ENCODE measurements around the gene NTHL1. TPM values are rescaled to one million over a fixed set of nuclear protein-coding genes. Genes with fewer than 3 reads are reported as not detected.
A peak's percentile ranks its signal among the peaks of the same experiment; 100 is the strongest.

Gene NTHL1
- total and polyA plus RNA-seq, 9 of the 15 experiments (the other 6 are each of a cell fraction or from before 2014, with no cell fraction given), result 1.1 to 58.8 (median 17.6) TPM

DNA sequence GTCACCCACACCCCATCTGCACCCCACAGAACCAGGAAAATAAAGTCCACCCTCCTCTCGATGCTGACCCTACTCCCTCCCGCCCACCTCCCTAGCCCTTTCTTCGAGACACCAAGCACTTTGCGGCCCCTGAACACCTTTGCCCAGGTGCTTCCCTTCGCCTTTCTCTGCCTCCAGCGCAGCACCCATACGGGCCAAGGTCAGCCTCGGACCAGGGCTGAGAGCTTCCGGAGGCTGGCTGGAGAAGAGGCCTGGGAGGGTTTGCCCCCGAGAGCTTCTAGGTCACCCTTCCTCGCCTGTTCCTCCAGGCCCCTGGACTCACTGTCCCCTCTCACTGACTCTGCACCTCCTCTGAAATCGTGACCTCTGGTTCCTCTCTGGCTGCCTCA is 23.6 kb downstream of the NTHL1 start:
- CTCF ChIA-PET (ENCODE audit: low intra/inter-chr PET ratio), result interaction anchor here (0.9 to 2.1 kb wide), 2 partner anchors 116 to 129 kb away, joined by 5 to 15 read pairs; no protein-coding TSS in a partner anchor
- no peaks in the 10 kb centered on the region for H3K9me3 ChIP-seq (replicated peaks; ENCODE audit: control insufficient read depth, insufficient read depth, low read depth, low read length)
- TF ChIP-seq, protein P1, sequence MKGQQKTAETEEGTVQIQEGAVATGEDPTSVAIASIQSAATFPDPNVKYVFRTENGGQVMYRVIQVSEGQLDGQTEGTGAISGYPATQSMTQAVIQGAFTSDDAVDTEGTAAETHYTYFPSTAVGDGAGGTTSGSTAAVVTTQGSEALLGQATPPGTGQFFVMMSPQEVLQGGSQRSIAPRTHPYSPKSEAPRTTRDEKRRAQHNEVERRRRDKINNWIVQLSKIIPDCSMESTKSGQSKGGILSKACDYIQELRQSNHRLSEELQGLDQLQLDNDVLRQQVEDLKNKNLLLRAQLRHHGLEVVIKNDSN (CRISPR knock-in tag; IDR thresholded peaks at IDR 0.05), result peak; percentile 28; the same call in 1 of the 2 replicates
- TF ChIP-seq HNRNPUL1 (IDR thresholded peaks at IDR 0.05; ENCODE audit: low read length), result no peak
- peak; percentile 12 for TF ChIP-seq PCBP1 (IDR thresholded peaks at IDR 0.05; ENCODE audit: low read depth, low read length, poor library complexity, severe bottlenecking)
- no peak for TF ChIP-seq HNRNPLL (IDR thresholded peaks at IDR 0.05; ENCODE audit: low read depth, low read length, poor library complexity, severe bottlenecking)
- peaks cover 16% of the 10 kb centered on the region for H3K79me2 ChIP-seq (ENCODE audit: control insufficient read depth, insufficient read depth, low read length)
- peaks cover 23 to 86% of the 10 kb centered on the region in 2 experiments; a peak in 4 of 5 replicates for H3K4me1 ChIP-seq (replicated peaks in 1 of 2; ENCODE audit: control insufficient read depth in 2 of 2, insufficient read depth in 2 of 2, low read length in 2 of 2)
- intact Hi-C loops (cut with micrococcal nuclease) (loop anchor here (5.0 kb wide), 1 partner anchor 243 kb away; the partner anchor contains the start of gene RNPS1), in situ Hi-C loops (cut with MboI) (loop anchor here (5.0 kb wide), 1 partner anchor 118 kb away; no protein-coding TSS in a partner anchor)
- no peak overlapping the region for H3K4me3 ChIP-seq
- peak overlapping the region; percentile 99; the same call in 1 of the 2 replicates for H2AFZ ChIP-seq (ENCODE audit: low read depth, low read length)
- H3K27me3 ChIP-seq (ENCODE audit: control insufficient read depth in 2 of 2, insufficient read depth in 2 of 2, low read length in 2 of 2), result no peaks in the 10 kb centered on the region
- DNase-seq (ENCODE audit: extremely low read depth in 1 of 4, low spot score in 3 of 4), result no peak
- H3K4me2 ChIP-seq (ENCODE audit: insufficient read depth, low read length), result 0 out of 2 replicates have a peak overlapping the region, but pooled peaks have one; percentile 87
- FAIRE-seq, result no peak
- H3K9me1 ChIP-seq (ENCODE audit: control insufficient read depth, insufficient read depth, low read length), result peaks cover 3% of the 10 kb centered on the region
- ATAC-seq, result no peak
- 0 out of 2 replicates have a peak, but pooled peaks cover 7% of the 10 kb centered on the region for H4K20me1 ChIP-seq (replicated peaks; ENCODE audit: control insufficient read depth, insufficient read depth, low read length)
- 85% methylated on average over 12 of the region's 12 CpGs for WGBS (ENCODE audit: insufficient coverage, low coverage, missing lambda C conversion rate)
- no TSS peak for BruUV-seq (replicated peaks)
- POLR2A ChIA-PET, result interaction anchor here (1.3 to 3.3 kb wide), 2 partner anchors 8 to 130 kb away, joined by 4 to 35 read pairs; partner anchors contain the start of gene TRAF7
- no peaks in the 10 kb centered on the region for H3K36me3 ChIP-seq (ENCODE audit: control insufficient read depth, insufficient read depth, low read length)
- peak overlapping the region in 1 of 2 experiments; percentile 89; a peak in 2 of 4 replicates for H3K9ac ChIP-seq (ENCODE audit: insufficient read depth in 1 of 2, low read depth in 2 of 2, low read length in 2 of 2)
- no peak overlapping the region for H3K27ac ChIP-seq (ENCODE audit: extremely low read depth, low read depth, low read length)

Measured in K562 (cell line).